Adipocyte (in vitro differentiated cells): Measurements from ENCODE around the gene ATRNL1.
A peak's percentile ranks its signal among the peaks of the same experiment; 100 is the strongest.

Experiments
- DNase-seq: peaks from one replicate; pipeline ENCODE4 v3.0.0-alpha.2; 2015; ENCODE audit warnings: low read depth
- H3K27me3 ChIP-seq: replicated peaks from 2 replicates; pipeline ENCODE4 v1.7.0; 2013; ENCODE audit warnings: mild to moderate bottlenecking, low read length, moderate library complexity; ENCODE audit not compliant: control insufficient read depth, insufficient read depth
- H3K36me3 ChIP-seq: 2 replicates; pipeline ENCODE4 v1.7.0; 2013; ENCODE audit warnings: low read length, mild to moderate bottlenecking, moderate library complexity; ENCODE audit not compliant: control insufficient read depth, insufficient read depth, severe bottlenecking
- H3K4me1 ChIP-seq: 2 replicates; pipeline ENCODE4 v1.7.0; 2013; ENCODE audit warnings: mild to moderate bottlenecking, low read length, moderate library complexity; ENCODE audit not compliant: control insufficient read depth, insufficient read depth
- H3K4me3 ChIP-seq: 2 replicates; pipeline ENCODE4 v1.7.0; 2013; ENCODE audit warnings: mild to moderate bottlenecking, low read length, moderate library complexity
- H3K9ac ChIP-seq: 2 replicates; pipeline ENCODE4 v1.7.0; 2013; ENCODE audit warnings: mild to moderate bottlenecking, low read length, moderate library complexity
- H3K9me3 ChIP-seq: 2 replicates; pipeline ENCODE4 v1.7.0; 2013; ENCODE audit warnings: mild to moderate bottlenecking, low read length, moderate library complexity; ENCODE audit not compliant: control insufficient read depth

ATRNL1 gene

DNA sequence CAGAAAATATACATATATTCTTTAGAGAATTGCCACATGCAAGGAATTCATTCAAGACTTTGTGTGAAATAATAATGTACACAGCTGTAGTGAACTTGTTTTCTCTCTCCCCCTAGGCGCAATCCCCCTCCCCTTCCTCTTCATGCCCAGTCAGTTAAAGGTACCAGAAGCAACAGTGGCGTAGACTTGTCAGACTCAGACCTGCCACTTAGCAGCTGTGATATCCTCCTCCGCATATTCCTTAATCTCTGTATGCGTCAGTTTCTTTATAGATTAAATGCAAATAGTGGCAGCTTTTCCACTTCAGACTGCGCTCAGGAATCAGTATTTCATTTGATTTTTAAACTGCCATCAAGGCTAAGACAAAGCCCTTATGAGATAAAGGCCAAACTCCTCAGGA, 815.9 kb downstream of the ATRNL1 start:
- Histone ChIP-seq H3K27me3 (no peaks in the 10 kb centered on the region), H3K36me3 (no peaks in the 10 kb centered on the region), H3K9me3 (no peaks in the 10 kb centered on the region), H3K4me1 (no peaks in the 10 kb centered on the region), H3K4me3 (no peak overlapping the region), H3K9ac (no peak overlapping the region)
- DNase-seq: no peak

DNA sequence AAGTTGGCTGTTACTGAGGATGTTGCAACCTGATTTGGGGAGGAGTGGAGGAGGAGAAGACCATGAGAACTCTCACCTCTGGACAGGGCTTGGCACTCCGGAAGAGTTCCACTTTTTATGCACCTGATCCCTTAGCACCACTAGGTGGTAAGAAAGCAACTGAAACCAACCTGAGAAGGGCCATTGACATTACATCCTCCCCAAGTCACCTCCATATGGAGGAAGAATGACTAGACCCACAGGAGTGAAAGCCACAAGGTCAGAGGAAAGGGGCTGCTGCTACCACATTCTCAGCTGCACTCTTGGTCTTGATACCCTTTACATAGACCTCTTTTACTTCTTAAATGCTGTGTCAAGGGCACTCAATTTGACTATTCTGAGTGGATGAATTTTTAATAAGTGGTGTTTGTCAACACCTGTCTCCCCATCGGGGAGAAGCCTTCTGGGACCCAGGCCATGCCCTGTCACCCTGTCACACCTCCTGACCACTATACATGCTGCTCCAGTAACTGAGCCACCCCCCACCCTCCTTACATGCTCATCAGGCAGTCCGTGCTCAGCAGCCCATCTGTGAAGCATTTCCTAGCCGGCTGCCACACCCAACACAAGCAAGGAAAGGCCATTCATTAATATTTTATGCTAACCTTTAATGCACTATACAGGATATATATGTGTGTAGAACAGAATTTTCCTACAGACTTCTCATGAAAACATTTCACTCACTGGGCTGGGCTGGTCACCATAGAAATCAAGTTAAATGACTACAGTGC, 817.0 kb downstream of the ATRNL1 start:
- DNase-seq: no peak
- no peaks in the 10 kb centered on the region for H3K36me3 ChIP-seq
- H3K9me3 ChIP-seq: no peaks in the 10 kb centered on the region
- no peak overlapping the region for H3K9ac ChIP-seq
- H3K27me3 ChIP-seq: no peaks in the 10 kb centered on the region
- H3K4me1 ChIP-seq: no peaks in the 10 kb centered on the region
- H3K4me3 ChIP-seq: no peak overlapping the region

DNA sequence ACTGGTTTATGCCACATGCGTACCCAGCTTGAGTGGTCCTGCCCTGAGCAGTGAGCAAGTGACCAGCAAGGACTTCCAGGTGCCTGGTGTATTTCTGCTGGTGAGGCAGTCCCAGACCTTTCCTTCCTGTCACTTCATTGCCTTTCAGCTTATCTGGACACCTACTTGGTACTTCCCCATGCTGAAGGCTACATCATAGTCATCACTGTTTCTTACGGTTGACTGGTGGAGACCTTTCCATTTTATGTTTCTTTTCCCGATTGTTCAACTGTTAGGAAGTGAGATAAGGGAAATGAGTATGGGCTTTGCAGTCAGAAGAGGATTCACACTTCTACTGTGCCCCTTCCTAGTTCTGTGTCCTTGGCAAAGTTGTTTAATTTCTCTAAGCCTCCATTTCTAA, 821.3 kb downstream of the ATRNL1 start:
- no peaks in the 10 kb centered on the region for H3K4me1 ChIP-seq
- no peak overlapping the region for H3K9ac ChIP-seq
- DNase-seq: no peak
- H3K9me3 ChIP-seq: no peaks in the 10 kb centered on the region
- H3K36me3 ChIP-seq: no peaks in the 10 kb centered on the region
- H3K4me3 ChIP-seq: no peak overlapping the region
- H3K27me3 ChIP-seq: no peaks in the 10 kb centered on the region

DNA sequence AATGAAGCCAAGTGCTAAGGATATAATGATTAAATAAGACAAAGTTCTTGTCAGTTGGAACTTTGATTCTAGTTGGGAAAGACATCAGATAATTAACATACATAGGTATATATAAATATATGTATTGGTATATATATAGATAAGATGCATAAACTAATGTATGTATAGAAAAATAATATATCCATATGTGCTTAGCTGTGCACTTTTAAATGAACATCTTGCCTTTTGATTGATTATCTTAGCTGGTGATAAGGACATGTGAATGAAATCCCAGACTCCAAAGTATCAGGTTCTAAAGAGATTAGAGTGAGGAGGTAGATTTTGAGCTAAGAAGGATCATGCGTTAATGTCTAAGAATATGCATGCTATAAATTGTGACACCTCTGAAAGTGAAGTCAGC, 822.3 kb downstream of the ATRNL1 start:
- H3K36me3 ChIP-seq: no peaks in the 10 kb centered on the region
- H3K27me3 ChIP-seq: no peaks in the 10 kb centered on the region
- no peak for DNase-seq
- H3K9ac ChIP-seq: no peak overlapping the region
- no peaks in the 10 kb centered on the region for H3K4me1 ChIP-seq
- no peak overlapping the region for H3K4me3 ChIP-seq
- no peaks in the 10 kb centered on the region for H3K9me3 ChIP-seq

DNA sequence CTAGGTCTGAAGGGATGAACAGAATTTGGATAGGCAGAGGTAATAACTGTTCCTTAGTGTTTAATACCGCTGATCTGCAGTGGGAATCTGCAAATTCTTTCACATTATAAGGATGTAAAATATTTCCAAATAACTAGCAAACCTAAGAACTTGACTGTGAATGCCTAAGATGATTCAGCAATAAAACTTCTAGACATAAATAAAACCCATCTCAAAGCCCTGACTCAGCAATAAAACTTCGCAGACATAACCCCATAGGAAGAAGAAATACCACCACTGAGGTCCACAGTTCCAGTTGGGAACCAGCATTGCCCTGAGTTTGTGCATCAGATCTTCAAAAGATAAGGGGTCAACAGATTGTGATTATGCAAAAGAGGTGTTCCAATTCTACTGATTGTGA, 825.6 kb downstream of the ATRNL1 start:
- Histone ChIP-seq H3K4me1 (peaks cover 6% of the 10 kb centered on the region), H3K4me3 (no peak overlapping the region), H3K9ac (no peak overlapping the region), H3K36me3 (no peaks in the 10 kb centered on the region), H3K9me3 (no peaks in the 10 kb centered on the region), H3K27me3 (no peaks in the 10 kb centered on the region)
- DNase-seq: peak; percentile 55

DNA sequence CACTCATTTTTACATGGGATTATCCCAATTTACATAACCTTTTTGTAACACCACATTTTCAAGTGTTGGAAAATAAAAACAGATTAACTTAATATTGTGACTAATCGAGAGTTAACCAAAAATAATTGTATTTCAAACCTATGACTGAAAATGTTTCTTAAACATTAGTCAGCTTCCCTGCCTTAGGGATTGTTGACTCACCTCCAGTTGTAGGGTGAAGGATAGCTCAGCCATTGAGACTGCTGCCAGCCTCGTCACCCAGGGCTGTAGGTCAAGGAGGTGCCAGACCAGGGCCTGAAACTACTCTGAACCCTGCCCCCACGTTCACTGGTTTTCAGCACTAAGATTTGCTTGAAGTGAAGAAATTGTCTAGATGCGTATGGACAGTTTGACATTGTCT, 828.6 kb downstream of the ATRNL1 start:
- Histone ChIP-seq H3K4me3 (no peak overlapping the region), H3K4me1 (peaks cover 6% of the 10 kb centered on the region), H3K27me3 (no peaks in the 10 kb centered on the region), H3K36me3 (no peaks in the 10 kb centered on the region), H3K9me3 (peaks cover 6% of the 10 kb centered on the region), H3K9ac (no peak overlapping the region)
- DNase-seq: peak; percentile 36

DNA sequence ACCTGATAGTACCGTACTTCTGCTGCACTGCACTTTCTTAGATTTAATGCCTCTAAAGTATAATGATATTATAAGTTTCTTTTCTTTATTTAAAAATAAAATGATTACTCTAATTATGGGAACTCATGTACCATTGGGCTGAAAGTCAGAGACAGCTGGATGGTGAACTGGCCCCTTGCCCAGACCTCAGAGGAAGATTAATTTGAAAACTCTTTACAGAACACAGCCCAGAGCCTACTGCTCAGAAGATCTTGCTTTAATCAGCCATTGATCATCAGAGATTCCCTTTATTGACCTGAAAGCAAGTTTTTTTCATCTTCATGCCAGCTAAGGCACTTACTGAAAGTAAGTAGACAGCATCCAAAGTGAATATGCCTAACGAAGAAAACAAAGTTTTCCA, 838.1 kb downstream of the ATRNL1 start:
- no peak overlapping the region for H3K4me3 ChIP-seq
- no peaks in the 10 kb centered on the region for H3K27me3 ChIP-seq
- H3K36me3 ChIP-seq: no peaks in the 10 kb centered on the region
- peaks cover 23% of the 10 kb centered on the region for H3K4me1 ChIP-seq
- H3K9ac ChIP-seq: no peak overlapping the region
- DNase-seq: no peak
- H3K9me3 ChIP-seq: no peaks in the 10 kb centered on the region

DNA sequence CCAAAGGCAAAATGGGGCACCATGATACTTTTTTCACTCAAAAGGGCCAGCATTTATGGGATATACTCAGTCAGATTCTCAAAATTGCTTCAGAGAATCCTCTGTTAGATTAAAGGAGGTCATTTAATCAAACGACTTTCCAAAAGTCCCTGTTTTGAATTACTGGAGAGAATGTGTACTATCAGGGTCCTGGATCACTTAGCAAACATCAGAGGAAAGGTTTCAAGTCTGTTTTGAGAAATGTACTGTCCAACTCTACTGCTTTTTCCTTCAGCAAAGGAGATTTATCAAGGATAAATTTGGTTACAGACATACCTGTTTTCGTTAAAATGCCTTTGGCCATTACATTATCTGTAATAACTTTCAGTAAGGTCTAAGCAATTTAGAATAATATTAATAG, 838.9 kb downstream of the ATRNL1 start:
- Histone ChIP-seq H3K4me3 (no peak overlapping the region), H3K9me3 (no peaks in the 10 kb centered on the region), H3K9ac (no peak overlapping the region), H3K36me3 (no peaks in the 10 kb centered on the region), H3K4me1 (peaks cover 29% of the 10 kb centered on the region), H3K27me3 (no peaks in the 10 kb centered on the region)
- no peak for DNase-seq

DNA sequence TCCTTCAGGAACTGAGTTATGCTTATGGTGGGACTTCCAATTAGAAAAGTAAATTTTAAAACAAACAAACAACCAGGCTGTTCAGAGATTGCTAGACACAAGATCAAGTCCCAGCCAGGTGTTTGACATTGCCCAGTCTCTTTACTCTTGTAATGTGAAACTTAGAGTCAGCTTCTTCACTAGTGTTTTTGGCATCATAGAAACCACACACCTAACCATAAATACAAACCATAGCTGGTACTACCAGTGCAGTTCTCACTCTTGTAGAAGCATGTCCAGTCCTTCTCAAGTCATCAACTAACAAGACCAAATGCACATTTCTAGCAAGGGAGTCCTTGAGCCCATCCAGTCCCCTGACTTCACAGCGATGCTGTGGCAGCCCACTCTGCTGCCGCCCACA, 839.9 kb downstream of the ATRNL1 start:
- DNase-seq: no peak
- Histone ChIP-seq H3K27me3 (no peaks in the 10 kb centered on the region), H3K9ac (no peak overlapping the region), H3K4me3 (no peak overlapping the region), H3K4me1 (peaks cover 38% of the 10 kb centered on the region), H3K36me3 (no peaks in the 10 kb centered on the region), H3K9me3 (no peaks in the 10 kb centered on the region)

DNA sequence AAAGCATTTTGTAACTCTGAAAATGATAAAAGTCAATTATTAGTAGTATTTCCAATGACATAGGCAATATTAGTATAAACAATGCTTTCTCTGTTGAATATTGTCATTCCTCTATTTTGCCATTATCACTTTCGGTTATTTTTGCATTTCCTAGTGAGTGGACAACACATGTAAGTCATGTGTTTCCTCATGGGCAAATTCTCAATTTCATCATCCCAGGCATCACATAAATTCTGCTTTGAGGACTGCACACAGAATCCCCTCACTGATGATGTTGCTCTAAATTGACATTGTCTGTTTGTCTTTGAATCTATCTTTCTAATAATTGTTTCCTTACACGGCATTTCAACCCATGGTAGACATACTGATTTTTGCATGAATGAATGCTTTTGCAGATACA, 842.6 kb downstream of the ATRNL1 start:
- no peak overlapping the region for H3K9ac ChIP-seq
- no peak for DNase-seq
- no peaks in the 10 kb centered on the region for H3K36me3 ChIP-seq
- H3K4me3 ChIP-seq: no peak overlapping the region
- no peaks in the 10 kb centered on the region for H3K9me3 ChIP-seq
- H3K27me3 ChIP-seq: no peaks in the 10 kb centered on the region
- peaks cover 38% of the 10 kb centered on the region for H3K4me1 ChIP-seq

DNA sequence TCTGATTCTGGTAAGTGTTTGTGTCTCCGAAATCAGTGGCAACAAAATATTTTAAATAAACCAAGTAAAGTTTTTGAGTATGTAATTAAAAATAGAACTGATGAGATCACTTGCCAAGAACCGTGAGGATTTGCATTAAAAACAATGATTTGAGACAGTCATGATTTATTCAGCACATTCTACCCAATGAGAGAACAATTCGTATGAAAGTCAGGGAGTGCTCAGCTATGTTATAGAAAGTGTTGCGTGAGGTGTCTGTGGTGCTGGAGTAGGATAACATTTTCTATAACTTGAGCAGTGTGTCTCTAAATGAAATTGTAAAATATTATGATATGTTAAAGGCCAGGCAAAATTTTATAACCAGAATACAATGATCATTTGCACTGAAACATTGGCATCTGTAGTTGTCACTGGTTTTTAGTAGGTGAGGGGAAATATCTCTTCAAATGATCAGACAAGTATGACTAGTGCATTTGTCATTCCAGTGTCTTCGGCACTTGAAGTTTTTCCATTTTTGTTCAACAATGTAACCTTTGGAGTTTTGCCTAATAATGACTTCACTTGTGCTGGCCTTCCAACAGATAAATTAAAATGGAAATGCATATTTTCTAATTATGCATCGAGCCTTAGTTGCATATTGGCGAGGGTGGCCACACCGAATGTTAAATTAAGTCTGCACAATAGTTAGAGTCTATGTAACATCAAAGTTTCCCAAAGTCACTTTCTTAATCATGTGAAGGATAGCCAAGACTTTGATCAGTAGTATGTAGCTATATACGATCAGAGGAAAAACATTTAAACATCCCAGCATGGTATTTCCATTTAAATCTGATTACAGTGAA, 844.0 kb downstream of the ATRNL1 start:
- H3K27me3 ChIP-seq: no peaks in the 10 kb centered on the region
- peak; percentile 59 for DNase-seq

More for the DNA sequence above, 844.0 kb downstream of the ATRNL1 start:
- H3K9me3 ChIP-seq: no peaks in the 10 kb centered on the region
- no peak overlapping the region for H3K4me3 ChIP-seq
- no peaks in the 10 kb centered on the region for H3K36me3 ChIP-seq
- H3K9ac ChIP-seq: no peak overlapping the region
- H3K4me1 ChIP-seq: peaks cover 51% of the 10 kb centered on the region
